HepG2 (cell line): ENCODE measurements around the gene KCTD5. TPM values are rescaled to one million over a fixed set of nuclear protein-coding genes. Genes with fewer than 3 reads are reported as not detected.
A peak's percentile ranks its signal among the peaks of the same experiment; 100 is the strongest.

Experiments
- DRAP1 ChIP-seq: IDR thresholded peaks from 2 replicates; pipeline ENCODE4 v1.6.1; 2016; ENCODE audit warnings: missing genetic modification reagents, missing compliant biosample characterization
- ELF4 ChIP-seq: sonication (generic); formaldehyde crosslinking; IDR thresholded peaks from 2 replicates; pipeline ENCODE4 v1.5.0; 2020; ENCODE audit warnings: missing genetic modification reagents, mild to moderate bottlenecking, moderate library complexity, borderline replicate concordance
- FOSL2 ChIP-seq: sonication (generic); formaldehyde crosslinking; IDR thresholded peaks from 2 replicates; pipeline ENCODE4 v1.4.0; 2020; ENCODE audit warnings: missing genetic modification reagents
- HDAC2 ChIP-seq: sonication (generic); formaldehyde crosslinking; IDR thresholded peaks from 2 replicates; pipeline ENCODE4 v1.4.0; 2020; ENCODE audit warnings: missing genetic modification reagents
- HNF4A ChIP-seq: sonication (generic); formaldehyde crosslinking; IDR thresholded peaks from 2 replicates; pipeline ENCODE4 v1.4.0; 2020; ENCODE audit warnings: missing genetic modification reagents
- HOXA3 ChIP-seq: sonication (generic); formaldehyde crosslinking; IDR thresholded peaks from 2 replicates; pipeline ENCODE4 v1.5.0; 2020; ENCODE audit warnings: missing genetic modification reagents
- JUNB ChIP-seq: sonication (generic); formaldehyde crosslinking; IDR thresholded peaks from 2 replicates; pipeline ENCODE4 v1.8.0; 2022; ENCODE audit warnings: missing genetic modification reagents, mild to moderate bottlenecking, borderline replicate concordance
- PAXIP1 ChIP-seq: sonication (generic); formaldehyde crosslinking; conservative IDR thresholded peaks from 2 replicates; pipeline ENCODE4 v1.4.0; 2020; ENCODE audit warnings: mild to moderate bottlenecking, missing genetic modification reagents, moderate library complexity
- RXRA ChIP-seq: sonication (generic); formaldehyde crosslinking; IDR thresholded peaks from 2 replicates; pipeline ENCODE4 v1.5.1; 2020; ENCODE audit warnings: missing genetic modification reagents
- SNRNP70 ChIP-seq: fragments of 200-400 bp; formaldehyde crosslinking; IDR thresholded peaks from 2 replicates; pipeline ENCODE4 v1.6.1; 2017; ENCODE audit warnings: mild to moderate bottlenecking, low read depth, low read length, moderate library complexity
- SP5 ChIP-seq: IDR thresholded peaks from 2 replicates; pipeline ENCODE4 v1.6.1; 2016; ENCODE audit warnings: low read depth, borderline replicate concordance
- XRCC5 ChIP-seq: fragments of 200-400 bp; formaldehyde crosslinking; optimal IDR thresholded peaks from 2 replicates; pipeline ENCODE3; 2017; ENCODE audit warnings: mild to moderate bottlenecking, low read length
- YEATS2 ChIP-seq: sonication (generic); formaldehyde crosslinking; IDR thresholded peaks from 2 replicates; pipeline ENCODE4 v1.4.0; 2020; ENCODE audit warnings: missing genetic modification reagents, borderline replicate concordance
- ZFX ChIP-seq: sonication (generic); formaldehyde crosslinking; IDR thresholded peaks from 2 replicates; pipeline ENCODE4 v1.4.0; 2020; ENCODE audit warnings: mild to moderate bottlenecking, low read depth, missing genetic modification reagents, moderate library complexity
- ZMYM3 ChIP-seq: sonication (generic); formaldehyde crosslinking; IDR thresholded peaks from 2 replicates; pipeline ENCODE4 v1.5.1; 2020; ENCODE audit warnings: mild to moderate bottlenecking, missing genetic modification reagents
- ZNF614 ChIP-seq: IDR thresholded peaks from 2 replicates; pipeline ENCODE4 v1.6.1; 2018; ENCODE audit warnings: missing biosample characterization, missing genetic modification reagents, inconsistent platforms, borderline replicate concordance
- ZNF629 ChIP-seq: sonication (generic); formaldehyde crosslinking; conservative IDR thresholded peaks from 2 replicates; pipeline ENCODE4 v1.5.0; 2020; ENCODE audit warnings: missing genetic modification reagents
- ZNF768 ChIP-seq: sonication (generic); formaldehyde crosslinking; IDR thresholded peaks from 2 replicates; pipeline ENCODE4 v1.4.0; 2020; ENCODE audit warnings: missing genetic modification reagents
- ZNF792 ChIP-seq: IDR thresholded peaks from 2 replicates; pipeline ENCODE4 v1.6.1; 2016
- polyA plus RNA-seq, 8 experiments: library from polyadenylated mRNA; depleted of rRNA in 3 of 8; stranded (reverse) in 7 of 8; unstranded in 1 of 8; fragments of >200 nt; fragmentation: Illumina TruSeq in 4 of 8; extraction: Trizol in 4 of 8; gene quantifications; 2 replicates each; pipeline versions ENCODE4 v1.2.1 to v1.2.3, GENCODE V29; 2011 to 2016; ENCODE audit warnings: low read depth in 4 of 8, missing spikeins in 1 of 8, mixed read lengths in 1 of 8; ENCODE audit not compliant: insufficient read depth in 1 of 8
- total RNA-seq, 5 experiments: library from RNA; depleted of rRNA; stranded (reverse); fragments of >200 nt; fragmentation: Illumina TruSeq; extraction: Trizol; gene quantifications; 2 replicates each; pipeline ENCODE4 v1.2.3, GENCODE V29; 2016; ENCODE audit warnings: low read depth in 1 of 5
- TF ChIP-seq, protein P1 (sequence below): sonication (generic); formaldehyde crosslinking; IDR thresholded peaks from 2 replicates; pipeline ENCODE4 v1.5.1; 2020; ENCODE audit warnings: missing genetic modification reagents, mild to moderate bottlenecking, borderline replicate concordance
- TF ChIP-seq, protein P2 (sequence below): sonication (generic); formaldehyde crosslinking; IDR thresholded peaks from 2 replicates; pipeline ENCODE4 v1.4.0; 2020; ENCODE audit warnings: missing genetic modification reagents, borderline replicate concordance

The KCTD5 gene
- total and polyA plus RNA-seq, 2 of the 13 experiments (the other 11 are each of a cell fraction or from before 2014, with no cell fraction given), result 25.4 to 29.8 TPM

- TF ChIP-seq, protein P1, sequence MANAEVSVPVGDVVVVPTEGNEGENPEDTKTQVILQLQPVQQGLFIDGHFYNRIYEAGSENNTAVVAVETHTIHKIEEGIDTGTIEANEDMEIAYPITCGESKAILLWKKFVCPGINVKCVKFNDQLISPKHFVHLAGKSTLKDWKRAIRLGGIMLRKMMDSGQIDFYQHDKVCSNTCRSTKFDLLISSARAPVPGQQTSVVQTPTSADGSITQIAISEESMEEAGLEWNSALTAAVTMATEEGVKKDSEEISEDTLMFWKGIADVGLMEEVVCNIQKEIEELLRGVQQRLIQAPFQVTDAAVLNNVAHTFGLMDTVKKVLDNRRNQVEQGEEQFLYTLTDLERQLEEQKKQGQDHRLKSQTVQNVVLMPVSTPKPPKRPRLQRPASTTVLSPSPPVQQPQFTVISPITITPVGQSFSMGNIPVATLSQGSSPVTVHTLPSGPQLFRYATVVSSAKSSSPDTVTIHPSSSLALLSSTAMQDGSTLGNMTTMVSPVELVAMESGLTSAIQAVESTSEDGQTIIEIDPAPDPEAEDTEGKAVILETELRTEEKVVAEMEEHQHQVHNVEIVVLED, result 0 out of 2 replicates have a peak, but pooled peaks have one; percentile 27
- TF ChIP-seq YEATS2 (CRISPR knock-in tag), result peak; percentile 22; the same call in 1 of the 2 replicates
- TF ChIP-seq, protein P2, sequence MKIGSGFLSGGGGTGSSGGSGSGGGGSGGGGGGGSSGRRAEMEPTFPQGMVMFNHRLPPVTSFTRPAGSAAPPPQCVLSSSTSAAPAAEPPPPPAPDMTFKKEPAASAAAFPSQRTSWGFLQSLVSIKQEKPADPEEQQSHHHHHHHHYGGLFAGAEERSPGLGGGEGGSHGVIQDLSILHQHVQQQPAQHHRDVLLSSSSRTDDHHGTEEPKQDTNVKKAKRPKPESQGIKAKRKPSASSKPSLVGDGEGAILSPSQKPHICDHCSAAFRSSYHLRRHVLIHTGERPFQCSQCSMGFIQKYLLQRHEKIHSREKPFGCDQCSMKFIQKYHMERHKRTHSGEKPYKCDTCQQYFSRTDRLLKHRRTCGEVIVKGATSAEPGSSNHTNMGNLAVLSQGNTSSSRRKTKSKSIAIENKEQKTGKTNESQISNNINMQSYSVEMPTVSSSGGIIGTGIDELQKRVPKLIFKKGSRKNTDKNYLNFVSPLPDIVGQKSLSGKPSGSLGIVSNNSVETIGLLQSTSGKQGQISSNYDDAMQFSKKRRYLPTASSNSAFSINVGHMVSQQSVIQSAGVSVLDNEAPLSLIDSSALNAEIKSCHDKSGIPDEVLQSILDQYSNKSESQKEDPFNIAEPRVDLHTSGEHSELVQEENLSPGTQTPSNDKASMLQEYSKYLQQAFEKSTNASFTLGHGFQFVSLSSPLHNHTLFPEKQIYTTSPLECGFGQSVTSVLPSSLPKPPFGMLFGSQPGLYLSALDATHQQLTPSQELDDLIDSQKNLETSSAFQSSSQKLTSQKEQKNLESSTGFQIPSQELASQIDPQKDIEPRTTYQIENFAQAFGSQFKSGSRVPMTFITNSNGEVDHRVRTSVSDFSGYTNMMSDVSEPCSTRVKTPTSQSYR (CRISPR knock-in tag), result peak; percentile 52; the same call in 1 of the 2 replicates
- TF ChIP-seq JUNB, result no peak
- TF ChIP-seq ZNF629 (CRISPR knock-in tag), result 0 out of 2 replicates have a peak, but pooled peaks have one; percentile 12
- peak; percentile 8; the same call in 1 of the 2 replicates for TF ChIP-seq HNF4A (CRISPR knock-in tag)
- TF ChIP-seq HDAC2, result peak; percentile 28; the same call in 1 of the 2 replicates
- TF ChIP-seq HOXA3 (CRISPR knock-in tag), result peak; percentile 54; the same call in 1 of the 2 replicates
- TF ChIP-seq RXRA, result 0 out of 2 replicates have a peak, but pooled peaks have one; percentile 28
- TF ChIP-seq DRAP1 (CRISPR knock-in tag), result peak; percentile 52; the same call in 1 of the 2 replicates
- 0 out of 2 replicates have a peak, but pooled peaks have one; percentile 16 for TF ChIP-seq ZMYM3 (CRISPR knock-in tag)
- TF ChIP-seq ZNF768 (CRISPR knock-in tag), result peak; percentile 42; the same call in 1 of the 2 replicates
- TF ChIP-seq ZFX (CRISPR knock-in tag), result peak; percentile 65
- peak; percentile 7 for TF ChIP-seq XRCC5
- TF ChIP-seq PAXIP1 (CRISPR knock-in tag), result peak; percentile 41; the same call in 1 of the 2 replicates
- peak; percentile 22; the same call in 1 of the 2 replicates for TF ChIP-seq ZNF792 (CRISPR knock-in tag)
- peak; percentile 11; the same call in 1 of the 2 replicates for TF ChIP-seq FOSL2 (CRISPR knock-in tag)
- TF ChIP-seq ZNF614 (CRISPR knock-in tag), result peak; percentile 46; the same call in 1 of the 2 replicates
- TF ChIP-seq ELF4 (CRISPR knock-in tag), result no peak
- TF ChIP-seq SNRNP70, result no peak
- TF ChIP-seq SP5, result peak; percentile 91
These were observed 57.5 kb downstream of the KCTD5 start (continued) for GRCh38 chr16:2739625-2740430.
